ENCODE results near the gene ASRGL1. TPM values are rescaled to one million over a fixed set of nuclear protein-coding genes. Genes with fewer than 3 reads are reported as not detected.
"Not testable (repeated sequence)": the region's sequence is repeated elsewhere in the genome, so short reads cannot be mapped to it uniquely, and the experiment has no call there.

Gene ASRGL1
- total RNA-seq, 4 donors from 2014 or later = 10.1 to 16.3 (median 13.5) TPM

GRCh38 chr11:62383822-62384221 is 46.6 kb downstream of the ASRGL1 start:
- Histone ChIP-seq H3K9me3 (no peaks in the 10 kb centered on the region), H3K27me3 (no peaks in the 10 kb centered on the region), H3K27ac (no peak overlapping the region), H3K36me3 (no peaks in the 10 kb centered on the region), H3K4me3 (no peak overlapping the region), H3K4me1 (peaks cover 0 to 8% (median 0%) of the 10 kb centered on the region in 3 donors)
- TF ChIP-seq POLR2A (IDR thresholded peaks at IDR 0.05) (no peak), CTCF (IDR thresholded peaks at IDR 0.05) (no peak), EP300 (IDR thresholded peaks at IDR 0.05) (no peak), POLR2AphosphoS5 (IDR thresholded peaks at IDR 0.05) (no peak)
- WGBS, 2 donors (ENCODE audit: low coverage in 1 of 2) = 32 to 65% methylated on average over 4 to 6 of the region's 6 CpGs
- no peak for ATAC-seq

GRCh38 chr11:62386083-62386482 is 48.8 kb downstream of the ASRGL1 start:
- 79 to 92% methylated on average over 3 of the region's 3 CpGs for WGBS, 2 donors (ENCODE audit: low coverage in 1 of 2)
- H3K4me3 ChIP-seq, ATAC-seq, H3K36me3 ChIP-seq, H3K9me3 ChIP-seq, H3K27me3 ChIP-seq, H3K4me1 ChIP-seq, H3K27ac ChIP-seq: not testable (repeated sequence)

GRCh38 chr11:62387381-62387780 is 50.1 kb downstream of the ASRGL1 start:
- no peak overlapping the region for H3K4me3 ChIP-seq
- H3K4me1 ChIP-seq = no peaks in the 10 kb centered on the region
- H3K9me3 ChIP-seq = no peaks in the 10 kb centered on the region
- H3K36me3 ChIP-seq = no peaks in the 10 kb centered on the region
- no peak for ATAC-seq
- TF ChIP-seq CTCF (IDR thresholded peaks at IDR 0.05) = no peak
- no peak for TF ChIP-seq POLR2A (IDR thresholded peaks at IDR 0.05)
- TF ChIP-seq EP300 (IDR thresholded peaks at IDR 0.05) = no peak
- TF ChIP-seq POLR2AphosphoS5 (IDR thresholded peaks at IDR 0.05) = no peak
- no peaks in the 10 kb centered on the region for H3K27me3 ChIP-seq
- no peak overlapping the region for H3K27ac ChIP-seq
- 92 to 94% methylated on average over 2 to 3 of the region's 3 CpGs for WGBS, 2 donors (ENCODE audit: low coverage in 1 of 2)

GRCh38 chr11:62388999-62389398 is 51.8 kb downstream of the ASRGL1 start:
- no peak overlapping the region for H3K4me3 ChIP-seq
- WGBS, 2 donors (ENCODE audit: low coverage in 1 of 2) = 61 to 63% methylated on average over 4 to 9 of the region's 11 CpGs
- H3K4me1 ChIP-seq = no peaks in the 10 kb centered on the region
- no peak overlapping the region for H3K27ac ChIP-seq
- H3K36me3 ChIP-seq = no peaks in the 10 kb centered on the region
- H3K27me3 ChIP-seq = no peaks in the 10 kb centered on the region
- no peak for ATAC-seq
- no peaks in the 10 kb centered on the region for H3K9me3 ChIP-seq
- no peak for TF ChIP-seq EP300 (IDR thresholded peaks at IDR 0.05)
- TF ChIP-seq CTCF (IDR thresholded peaks at IDR 0.05) = no peak
- no peak for TF ChIP-seq POLR2A (IDR thresholded peaks at IDR 0.05)
- TF ChIP-seq POLR2AphosphoS5 (IDR thresholded peaks at IDR 0.05) = no peak

- Histone ChIP-seq H3K9me3 (no peaks in the 10 kb centered on the region), H3K27me3 (no peaks in the 10 kb centered on the region), H3K4me1 (peaks cover 0 to 10% (median 2%) of the 10 kb centered on the region in 3 donors), H3K36me3 (no peaks in the 10 kb centered on the region), H3K4me3 (no peak overlapping the region), H3K27ac (no peak overlapping the region)
- TF ChIP-seq EP300 (IDR thresholded peaks at IDR 0.05) (no peak), POLR2AphosphoS5 (IDR thresholded peaks at IDR 0.05) (no peak), CTCF (IDR thresholded peaks at IDR 0.05) (no peak), POLR2A (IDR thresholded peaks at IDR 0.05) (no peak)
- no CpG with 5 or more reads among the region's 5 CpGs for WGBS, 2 donors (ENCODE audit: low coverage in 1 of 2)
- ATAC-seq = no peak
Measured at GRCh38 chr11:62390237-62390636, 53.0 kb downstream of the ASRGL1 start.

Measured in gastroesophageal sphincter (tissue), 4 donors.